ENCODE results near the gene SLC9A4. TPM values are rescaled to one million over a fixed set of nuclear protein-coding genes. Genes with fewer than 3 reads are reported as not detected.

Gene SLC9A4
- total and polyA plus RNA-seq, 10 of the 15 experiments (the other 5 are each of a cell fraction or from before 2014, with no cell fraction given) = 0.10 TPM; not detected in 9

DNA sequence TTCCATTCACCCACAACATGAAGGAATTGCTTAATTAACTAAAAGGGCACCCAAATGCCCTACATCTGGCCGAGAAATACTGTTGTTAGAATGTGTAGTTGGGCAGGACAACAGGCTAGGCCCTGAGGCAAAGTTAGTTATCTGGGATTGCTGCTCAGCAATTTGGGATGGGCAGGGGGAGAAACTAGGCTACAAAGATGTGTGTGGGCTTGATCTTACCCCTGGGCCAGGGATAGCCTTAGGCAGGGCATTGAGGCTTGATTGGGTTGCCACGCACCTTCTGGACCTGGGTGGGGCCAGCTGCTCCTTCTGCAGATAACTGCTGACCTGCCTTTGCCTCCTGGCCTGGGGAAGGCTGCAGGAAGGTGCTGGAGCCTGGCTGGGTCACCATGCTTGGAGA lies 40.6 kb upstream of the SLC9A4 start (continued):
- TF ChIP-seq JUND (IDR thresholded peaks at IDR 0.05; ENCODE audit: low read depth, low read length) (no peak), BHLHE40 (IDR thresholded peaks at IDR 0.05; ENCODE audit: borderline replicate concordance in 1 of 2, low read depth in 2 of 2, low read length in 1 of 2) (no peak)

DNA sequence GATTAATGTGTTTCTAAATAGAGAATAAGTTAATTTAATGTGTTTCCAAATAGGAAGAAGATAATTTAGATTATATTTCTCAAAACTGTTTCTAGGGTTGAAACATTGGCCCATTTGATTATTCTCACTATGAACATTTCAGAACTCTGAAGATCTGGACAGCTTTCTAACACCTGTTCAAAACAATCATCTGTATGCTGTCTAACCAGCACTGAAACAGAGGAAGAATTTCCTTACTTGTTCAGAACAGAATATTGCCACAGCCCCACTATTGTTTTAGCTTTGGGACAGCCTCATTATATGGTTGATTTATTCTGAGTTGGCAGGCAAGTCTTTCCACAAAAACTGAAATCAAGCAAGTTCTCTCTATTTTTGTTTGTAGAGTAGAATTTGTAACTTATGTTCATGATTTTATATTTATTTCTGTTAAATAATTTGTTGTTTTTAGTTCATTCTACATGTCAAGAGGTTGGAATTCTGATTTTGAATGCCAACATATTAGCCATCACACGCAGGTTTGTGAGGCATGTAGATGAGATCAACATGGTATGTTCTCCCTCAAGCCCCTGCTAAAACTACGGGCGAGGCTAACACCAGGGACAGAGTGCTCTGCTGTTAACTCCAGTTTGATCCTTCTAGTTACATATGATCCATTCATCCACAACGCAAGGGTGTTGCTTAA lies 38.9 kb upstream of the SLC9A4 start:
- DNase-seq (ENCODE audit: low read depth, low spot score) = no peak
- H3K27ac ChIP-seq (ENCODE audit: control insufficient read depth, insufficient read depth) = peak overlapping the region; percentile 23
- ChIA-PET SMC1A (ENCODE audit: uncharacterized antibody, unreplicated experiment) (interaction anchor here (0.6 to 5.0 kb wide), 12 partner anchors 8 to 550 kb away, joined by 3 to 24 read pairs (median 4); no protein-coding TSS in a partner anchor), RAD21 (ENCODE audit: unreplicated experiment) (interaction anchor here (1.6 to 1.8 kb wide), 3 partner anchors 133 to 550 kb away, joined by 4 to 6 read pairs (median 4); no protein-coding TSS in a partner anchor), CTCF (interaction anchor here (1.2 to 5.8 kb wide), 7 partner anchors 9 to 414 kb away, joined by 3 to 34 read pairs (median 5); partner anchors contain the start of gene IL18RAP), POLR2A (interaction anchor here (0.5 kb wide), 1 partner anchor 421 kb away, joined by 4 read pairs; no protein-coding TSS in a partner anchor)
- in situ Hi-C loops (cut with MboI) = no loop called here
- no peak overlapping the region for H3K4me3 ChIP-seq
- H3K9me3 ChIP-seq (replicated peaks; ENCODE audit: control insufficient read depth, insufficient read depth, low read length) = no peaks in the 10 kb centered on the region; the same call in 1 of the 3 replicates
- TF ChIP-seq, protein P1, sequence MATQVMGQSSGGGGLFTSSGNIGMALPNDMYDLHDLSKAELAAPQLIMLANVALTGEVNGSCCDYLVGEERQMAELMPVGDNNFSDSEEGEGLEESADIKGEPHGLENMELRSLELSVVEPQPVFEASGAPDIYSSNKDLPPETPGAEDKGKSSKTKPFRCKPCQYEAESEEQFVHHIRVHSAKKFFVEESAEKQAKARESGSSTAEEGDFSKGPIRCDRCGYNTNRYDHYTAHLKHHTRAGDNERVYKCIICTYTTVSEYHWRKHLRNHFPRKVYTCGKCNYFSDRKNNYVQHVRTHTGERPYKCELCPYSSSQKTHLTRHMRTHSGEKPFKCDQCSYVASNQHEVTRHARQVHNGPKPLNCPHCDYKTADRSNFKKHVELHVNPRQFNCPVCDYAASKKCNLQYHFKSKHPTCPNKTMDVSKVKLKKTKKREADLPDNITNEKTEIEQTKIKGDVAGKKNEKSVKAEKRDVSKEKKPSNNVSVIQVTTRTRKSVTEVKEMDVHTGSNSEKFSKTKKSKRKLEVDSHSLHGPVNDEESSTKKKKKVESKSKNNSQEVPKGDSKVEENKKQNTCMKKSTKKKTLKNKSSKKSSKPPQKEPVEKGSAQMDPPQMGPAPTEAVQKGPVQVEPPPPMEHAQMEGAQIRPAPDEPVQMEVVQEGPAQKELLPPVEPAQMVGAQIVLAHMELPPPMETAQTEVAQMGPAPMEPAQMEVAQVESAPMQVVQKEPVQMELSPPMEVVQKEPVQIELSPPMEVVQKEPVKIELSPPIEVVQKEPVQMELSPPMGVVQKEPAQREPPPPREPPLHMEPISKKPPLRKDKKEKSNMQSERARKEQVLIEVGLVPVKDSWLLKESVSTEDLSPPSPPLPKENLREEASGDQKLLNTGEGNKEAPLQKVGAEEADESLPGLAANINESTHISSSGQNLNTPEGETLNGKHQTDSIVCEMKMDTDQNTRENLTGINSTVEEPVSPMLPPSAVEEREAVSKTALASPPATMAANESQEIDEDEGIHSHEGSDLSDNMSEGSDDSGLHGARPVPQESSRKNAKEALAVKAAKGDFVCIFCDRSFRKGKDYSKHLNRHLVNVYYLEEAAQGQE (IDR thresholded peaks at IDR 0.05; ENCODE audit: low read depth, low read length) = peak; percentile 59; the same call in 1 of the 2 replicates
- no peak for TF ChIP-seq MEF2A (IDR thresholded peaks at IDR 0.05; ENCODE audit: insufficient read depth, low read depth, low read length)
- H3K4me1 ChIP-seq (ENCODE audit: control insufficient read depth, insufficient read depth, low read length) = peaks cover 21% of the 10 kb centered on the region
- H4K20me1 ChIP-seq (ENCODE audit: control insufficient read depth, insufficient read depth) = no peaks in the 10 kb centered on the region
- no peak overlapping the region for H3K9ac ChIP-seq (ENCODE audit: control insufficient read depth, insufficient read depth, low read length)
- no peak for FAIRE-seq
- H3K79me2 ChIP-seq (ENCODE audit: control insufficient read depth, insufficient read depth, low read length) = no peaks in the 10 kb centered on the region
- no peaks in the 10 kb centered on the region for H3K27me3 ChIP-seq (replicated peaks in 1 of 2; ENCODE audit: control insufficient read depth in 2 of 2, insufficient read depth in 2 of 2, low read length in 1 of 2)
- no TSS peak for BruUV-seq (replicated peaks)
- ATAC-seq = 0 out of 3 replicates have a peak, but pooled peaks have one; percentile 6
- no peaks in the 10 kb centered on the region for H3K36me3 ChIP-seq (ENCODE audit: control insufficient read depth in 2 of 2, insufficient read depth in 2 of 2, low read length in 1 of 2)
- 87% methylated on average over 4 of the region's 4 CpGs for WGBS (ENCODE audit: insufficient coverage, insufficient replicate concordance, low lambda C conversion rate, missing lambda C conversion rate)
- H3K4me2 ChIP-seq (ENCODE audit: control insufficient read depth, insufficient read depth) = peak overlapping the region; percentile 12; the same call in 1 of the 2 replicates
- intact Hi-C loops (cut with micrococcal nuclease; ENCODE audit: unreplicated experiment) = loop anchor here (2.0 kb wide), 1 partner anchor 15 kb away; no protein-coding TSS in a partner anchor
- no peak overlapping the region for H2AFZ ChIP-seq (ENCODE audit: control insufficient read depth, low read depth, low read length)
